IMR-90 (cell line): ENCODE measurements around the gene TMEM63C. TPM values are rescaled to one million over a fixed set of nuclear protein-coding genes. Genes with fewer than 3 reads are reported as not detected.

Source experiments
- ATAC-seq: fragments of 200-7000 bp; cut with Tn5 transposase; 2 replicates; pipeline ENCODE4 v1.9.1; 2020; ENCODE audit warnings: low read depth, mild to moderate bottlenecking, moderate library complexity
- BruUV-seq: library from RNA; stranded (reverse); fragments of 400-500 nt; replicated peaks from 2 replicates; lab custom pipeline; 2021; lab: Mats Ljungman, UMichigan
- CTCF ChIA-PET: fragments of 300-600 bp; formaldehyde crosslinking; extraction: SDS; loops from one replicate; lab custom pipeline; 2021; ENCODE audit warnings: antibody characterized with exemption; lab: Yijun Ruan, JAX
- POLR2A ChIA-PET: fragments of 300-600 bp; sonication (Branson Sonifier 250); formaldehyde crosslinking; loops from one replicate; lab custom pipeline; 2022; ENCODE audit warnings: antibody characterized with exemption; ENCODE audit not compliant: unreplicated experiment; lab: Charles Lee
- DNase-seq: peaks from one replicate; pipeline ENCODE4 v3.0.0; 2013
- H2AFZ ChIP-seq: replicated peaks from 2 replicates; pipeline ENCODE3; 2013; ENCODE audit warnings: low read length, mild to moderate bottlenecking; ENCODE audit not compliant: poor library complexity
- H2AK5ac ChIP-seq: 2 replicates; pipeline ENCODE4 v1.6.1; 2013; ENCODE audit warnings: low read depth, low read length, inconsistent platforms
- H2AK9ac ChIP-seq: replicated peaks from 2 replicates; pipeline ENCODE3; 2013; ENCODE audit warnings: mild to moderate bottlenecking, low read depth, low read length, moderate library complexity; ENCODE audit not compliant: poor library complexity
- H2BK120ac ChIP-seq: 2 replicates; pipeline ENCODE4 v1.6.1; 2013; ENCODE audit warnings: low read depth, low read length, inconsistent platforms
- H2BK15ac ChIP-seq: 3 replicates; pipeline ENCODE4 v1.6.1; 2013; ENCODE audit warnings: low read depth, low read length, inconsistent platforms
- H2BK20ac ChIP-seq: 2 replicates; pipeline ENCODE4 v1.6.1; 2013; ENCODE audit warnings: low read depth, mild to moderate bottlenecking, inconsistent platforms, low read length, moderate library complexity
- H2BK5ac ChIP-seq: 2 replicates; pipeline ENCODE4 v1.6.1; 2013; ENCODE audit warnings: mild to moderate bottlenecking, low read depth, low read length, inconsistent platforms; ENCODE audit not compliant: poor library complexity, severe bottlenecking
- H3K14ac ChIP-seq: replicated peaks from 2 replicates; pipeline ENCODE4 v1.6.1; 2013; ENCODE audit warnings: low read depth, low read length, inconsistent platforms
- H3K18ac ChIP-seq: 2 replicates; pipeline ENCODE4 v1.6.1; 2013; ENCODE audit warnings: low read depth, low read length, control low read depth
- H3K23ac ChIP-seq: 2 replicates; pipeline ENCODE4 v1.6.1; 2013; ENCODE audit warnings: low read depth, low read length, inconsistent platforms
- H3K27ac ChIP-seq: 2 replicates; pipeline ENCODE4 v1.5.1; 2013; ENCODE audit warnings: mild to moderate bottlenecking, control low read depth, low read length; ENCODE audit not compliant: insufficient read depth
- H3K27me3 ChIP-seq: 2 replicates; pipeline ENCODE4 v1.6.1; 2013; ENCODE audit warnings: low read length; ENCODE audit not compliant: control insufficient read depth, insufficient read depth
- H3K36me3 ChIP-seq: 2 replicates; pipeline ENCODE4 v1.6.1; 2013; ENCODE audit warnings: low read length, mixed read lengths; ENCODE audit not compliant: control insufficient read depth, insufficient read depth
- H3K4ac ChIP-seq: 2 replicates; pipeline ENCODE4 v1.6.1; 2013; ENCODE audit warnings: low read depth, low read length, inconsistent platforms
- H3K4me1 ChIP-seq: 2 replicates; pipeline ENCODE4 v1.6.1; 2013; ENCODE audit warnings: low read length, mixed read lengths; ENCODE audit not compliant: control insufficient read depth, insufficient read depth
- H3K4me2 ChIP-seq: 2 replicates; pipeline ENCODE4 v1.6.1; 2013; ENCODE audit warnings: low read depth, mild to moderate bottlenecking, control low read depth, low read length, moderate library complexity
- H3K4me3 ChIP-seq: 2 replicates; pipeline ENCODE4 v1.5.1; 2013; ENCODE audit warnings: low read depth, mild to moderate bottlenecking, control low read depth, low read length, moderate library complexity; ENCODE audit not compliant: insufficient read depth
- H3K56ac ChIP-seq: 2 replicates; pipeline ENCODE4 v1.6.1; 2013; ENCODE audit warnings: low read length, inconsistent platforms; ENCODE audit not compliant: insufficient read depth; ENCODE audit errors: extremely low read depth
- H3K79me1 ChIP-seq, 2 experiments: 2 replicates each; pipeline ENCODE4 v1.6.1; 2013; ENCODE audit warnings: low read length in 2 of 2, inconsistent platforms in 1 of 2, low read depth in 1 of 2
- H3K9ac ChIP-seq: 2 replicates; pipeline ENCODE4 v1.6.1; 2013; ENCODE audit warnings: low read depth, low read length, control low read depth
- H3K9me1 ChIP-seq: 2 replicates; pipeline ENCODE4 v1.6.1; 2013; ENCODE audit warnings: low read length, inconsistent platforms; ENCODE audit not compliant: insufficient read depth
- H3K9me3 ChIP-seq: 2 replicates; pipeline ENCODE4 v1.6.1; 2013; ENCODE audit warnings: low read length; ENCODE audit not compliant: control insufficient read depth, insufficient read depth
- H4K20me1 ChIP-seq: 2 replicates; pipeline ENCODE4 v1.6.1; 2013; ENCODE audit warnings: low read length, inconsistent platforms; ENCODE audit not compliant: insufficient read depth
- H4K5ac ChIP-seq: 2 replicates; pipeline ENCODE4 v1.6.1; 2013; ENCODE audit warnings: mild to moderate bottlenecking, low read depth, low read length, control low read depth
- H4K8ac ChIP-seq, 2 experiments: 2 replicates each; pipeline ENCODE4 v1.6.1; 2013; ENCODE audit warnings: low read depth in 2 of 2, low read length in 2 of 2, control low read depth in 1 of 2, inconsistent platforms in 1 of 2
- H4K91ac ChIP-seq: 2 replicates; pipeline ENCODE4 v1.6.1; 2013; ENCODE audit warnings: low read depth, low read length, inconsistent platforms; ENCODE audit not compliant: insufficient read depth
- CEBPB ChIP-seq: IDR thresholded peaks from 2 replicates; pipeline ENCODE4 v1.6.1; 2012; ENCODE audit warnings: low read depth, low read length, improper control_type of control experiment
- ELK1 ChIP-seq: fragments of 150-350 bp; IDR thresholded peaks from 2 replicates; pipeline ENCODE4 v1.6.1; 2016; ENCODE audit warnings: low read depth, mild to moderate bottlenecking, low read length, moderate library complexity, borderline replicate concordance
- FOS ChIP-seq: fragments of 150-350 bp; IDR thresholded peaks from 2 replicates; pipeline ENCODE4 v1.6.1; 2016; ENCODE audit warnings: low read depth, low read length
- NFE2L2 ChIP-seq: fragments of 150-350 bp; IDR thresholded peaks from 2 replicates; pipeline ENCODE4 v1.6.1; 2016; ENCODE audit warnings: low read depth, mild to moderate bottlenecking, low read length
- RCOR1 ChIP-seq: IDR thresholded peaks from 2 replicates; pipeline ENCODE4 v1.6.1; 2012; ENCODE audit warnings: mild to moderate bottlenecking, low read length, improper control_type of control experiment; ENCODE audit not compliant: insufficient replicate concordance
- WGBS, 2 experiments: methylation state at CpG; one replicate each; pipeline versions ENCODE4 v1.1.5 to v1.1.7; 2013; ENCODE audit warnings: missing lambda C conversion rate in 2 of 2; ENCODE audit not compliant: insufficient read length in 1 of 2; ENCODE audit errors: extremely low coverage in 2 of 2; 5-methylcytosine and 5-hydroxymethylcytosine counted together
- dilution Hi-C: fragments of 300-500 bp; cut with HindIII; formaldehyde crosslinking; loops from one replicate; pipeline ENCODE4 v1.14.3; 2018; ENCODE audit warnings: low sequenced_read_pairs; ENCODE audit not compliant: unreplicated experiment
- in situ Hi-C: fragments of 300-500 bp; cut with MboI; formaldehyde crosslinking; loops from 3 replicates; pipeline ENCODE4 v1.14.3; 2019; ENCODE audit warnings: low sequenced_read_pairs, inconsistent platforms, mixed read lengths
- intact Hi-C: fragments of 100-400 bp; cut with micrococcal nuclease; formaldehyde crosslinking; loops from 2 replicates; pipeline ENCODE4 v1.10.0; 2022
- polyA plus RNA-seq, 3 experiments: library from polyadenylated mRNA; depleted of rRNA; stranded (reverse); fragments of >200 nt; gene quantifications; 2 replicates each; pipeline ENCODE4 v1.2.3, GENCODE V29; 2012; ENCODE audit warnings: low replicate concordance in 1 of 3
- total RNA-seq: library from RNA; depleted of rRNA; stranded (reverse); fragments of >200 nt; gene quantifications from 2 replicates; pipeline ENCODE4 v1.2.3, GENCODE V29; 2012

The TMEM63C gene
- total and polyA plus RNA-seq, 2 of the 4 experiments (the other 2 are of a cell fraction) = under 0.01 TPM; not detected in 1

GRCh38 chr14:77161011-77161410 is 20.6 kb upstream of the TMEM63C start:
- Histone ChIP-seq H3K4me1 (peaks cover 6% of the 10 kb centered on the region; the same call in 1 of the 2 replicates), H3K9ac (no peak overlapping the region), H2AK9ac (no peak overlapping the region), H2AK5ac (no peak overlapping the region), H4K8ac (no peak overlapping the region), H4K91ac (no peak overlapping the region), H3K79me1 (no peaks in the 10 kb centered on the region), H3K4ac (no peak overlapping the region), H3K4me3 (no peak overlapping the region), H2BK15ac (no peak overlapping the region), H3K27me3 (peaks cover 12% of the 10 kb centered on the region), H2BK5ac (no peak overlapping the region), H4K5ac (no peak overlapping the region), H3K14ac (no peak overlapping the region), H3K56ac (no peak overlapping the region), H3K36me3 (no peaks in the 10 kb centered on the region), H4K20me1 (peaks cover 4% of the 10 kb centered on the region), H3K9me3 (no peaks in the 10 kb centered on the region), H3K9me1 (0 out of 2 replicates have a peak, but pooled peaks cover 5% of the 10 kb centered on the region), H2AFZ (no peak overlapping the region), H2BK120ac (no peak overlapping the region), H2BK20ac (no peak overlapping the region), H3K4me2 (no peak overlapping the region), H3K27ac (no peak overlapping the region), H3K18ac (no peak overlapping the region), H3K23ac (no peak overlapping the region)
- in situ Hi-C loops = no loop called here
- DNase-seq = no peak
- POLR2A ChIA-PET = no interaction called here
- dilution Hi-C loops = no loop called here
- no TSS peak for BruUV-seq
- intact Hi-C loops = no loop called here
- no peak for ATAC-seq
- 62% methylated on average over 2 of the region's 4 CpGs; no CpG with 5 or more reads in 1 of the 2 experiments for WGBS, 2 experiments
- no peak for TF ChIP-seq RCOR1
- no peak for TF ChIP-seq FOS
- no peak for TF ChIP-seq ELK1
- no peak for TF ChIP-seq NFE2L2
- no peak for TF ChIP-seq CEBPB
- CTCF ChIA-PET = no interaction called here
